Sciatic nerve (tissue), 2 donors: ENCODE measurements around the gene COL11A2. TPM values are rescaled to one million over a fixed set of nuclear protein-coding genes. Genes with fewer than 3 reads are reported as not detected.

Source experiments
- ATAC-seq: fragments of 200-7000 bp; cut with Tn5 transposase; one replicate; pipeline ENCODE4 v1.9.1; 2020; ENCODE audit warnings: mild to moderate bottlenecking, moderate library complexity
- DNase-seq: peaks from one replicate; pipeline ENCODE4 v3.0.0-alpha.2; 2020; ENCODE audit warnings: low spot score
- intact Hi-C: fragments of 100-400 bp; cut with DNase I; formaldehyde crosslinking; loops from one replicate; pipeline ENCODE4 v1.14.2; 2022
- total RNA-seq: library from RNA; stranded (reverse); fragmentation: NEBNext Ultra II Directional; extraction: Animal tissue kit (Norgen Biotek cat#: 25700); gene quantifications from one replicate; pipeline ENCODE4 v1.2.1, GENCODE V29; 2021
- donor health status: DM: no; HTN: no; CAD: no.
- donor health status: DM: no; HTN: no; CAD: no.

The COL11A2 gene
- total RNA-seq, 1 donor from 2014 or later = 5.6 TPM

DNA sequence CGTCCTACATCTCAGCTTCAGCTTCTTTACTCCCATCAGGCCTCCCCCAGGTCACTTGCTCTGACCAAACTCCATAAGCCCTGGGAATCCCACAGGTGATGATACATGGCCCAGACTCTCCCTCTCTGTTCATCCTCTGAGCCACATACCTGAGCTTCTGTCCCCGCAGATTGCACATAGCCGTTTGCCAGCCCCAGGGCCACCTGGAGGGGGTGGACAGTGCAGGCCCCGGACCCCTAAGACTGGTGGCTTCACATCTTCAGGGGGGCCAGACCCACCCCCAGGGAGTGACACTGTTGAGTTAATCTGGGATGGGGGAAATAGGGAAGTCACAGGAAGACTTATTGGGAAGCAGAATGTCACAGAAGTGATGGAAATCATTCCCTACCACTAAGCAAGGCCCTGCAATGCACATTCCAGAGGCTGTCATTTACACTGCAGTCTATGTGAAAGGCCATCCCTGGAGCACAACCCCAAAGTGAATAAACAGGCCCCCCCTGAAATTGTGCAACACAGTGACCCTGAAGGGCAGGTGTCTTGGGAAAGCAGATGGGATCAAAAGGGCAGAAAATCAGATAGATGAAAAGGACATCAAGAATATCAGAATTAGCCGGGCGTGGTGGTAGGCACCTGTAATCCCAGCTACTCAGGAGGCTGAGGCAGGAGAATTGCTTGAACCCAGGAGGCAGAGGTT, 6.0 kb upstream of the COL11A2 start:
- no peak for DNase-seq
- intact Hi-C loops = loop anchor here (5.0 kb wide), 1 partner anchor 36 kb away; no protein-coding TSS in a partner anchor
- no peak for ATAC-seq

- intact Hi-C loops = loop anchor here (5.0 kb wide), 1 partner anchor 35 kb away; no protein-coding TSS in a partner anchor
- DNase-seq = no peak
Measured at GRCh38 chr6:33197431-33198048, 5.3 kb upstream of the COL11A2 start.

GRCh38 chr6:33195304-33196165, 3.3 kb upstream of the COL11A2 start:
- intact Hi-C loops = loop anchor here (5.0 kb wide), 1 partner anchor 33 kb away; no protein-coding TSS in a partner anchor

More at GRCh38 chr6:33197431-33198048, 5.3 kb upstream of the COL11A2 start:
- peak; percentile 5 for ATAC-seq

DNA sequence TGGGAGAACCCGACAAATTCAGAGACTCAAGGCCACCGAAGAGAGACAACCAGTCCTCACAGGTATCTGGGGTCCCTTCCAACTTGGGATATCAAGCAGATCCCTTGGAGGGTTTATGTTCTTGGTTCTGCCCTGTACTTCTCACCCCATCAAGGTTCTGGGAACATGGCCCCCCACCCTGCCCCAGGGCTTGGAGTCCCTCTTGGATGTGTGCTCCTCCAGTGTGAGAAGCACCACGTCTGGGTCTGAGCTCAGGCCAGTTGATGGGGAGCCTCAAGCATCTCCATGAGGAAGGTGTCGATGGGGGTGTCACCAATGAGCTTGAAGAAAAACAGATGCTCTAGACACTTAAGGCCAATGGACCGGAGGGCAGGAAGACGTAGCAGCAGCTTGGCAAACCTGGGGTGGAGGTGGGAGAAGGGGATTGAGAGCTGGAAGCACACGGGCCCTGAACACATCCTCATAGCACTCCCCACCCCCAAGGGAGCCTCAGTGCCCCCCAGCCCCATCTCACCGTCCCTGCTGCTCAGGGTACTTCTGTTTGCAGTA, 2.2 kb upstream of the COL11A2 start:
- no peak for DNase-seq
- no peak for ATAC-seq
- intact Hi-C loops = no loop called here

More at GRCh38 chr6:33195304-33196165, 3.3 kb upstream of the COL11A2 start:
- no peak for DNase-seq
- no peak for ATAC-seq

GRCh38 chr6:33193619-33194018, 1.4 kb upstream of the COL11A2 start:
- intact Hi-C loops = no loop called here
- ATAC-seq (peak; percentile 4), DNase-seq (no peak)

- DNase-seq = peak; percentile 77
- intact Hi-C loops = no loop called here
- ATAC-seq = peak; percentile 50
Measured at GRCh38 chr6:33192671-33193602, 670 bp upstream of the COL11A2 start.

- intact Hi-C loops = no loop called here
- DNase-seq (no peak), ATAC-seq (no peak)
Measured at GRCh38 chr6:33191383-33192104, 723 bp downstream of the COL11A2 start.

- intact Hi-C loops = no loop called here
- no peak for DNase-seq
- ATAC-seq = no peak
Measured at GRCh38 chr6:33190504-33191107, 1.7 kb downstream of the COL11A2 start.

GRCh38 chr6:33189625-33190448, 2.4 kb downstream of the COL11A2 start:
- intact Hi-C loops = no loop called here
- no peak for DNase-seq
- ATAC-seq = no peak

DNA sequence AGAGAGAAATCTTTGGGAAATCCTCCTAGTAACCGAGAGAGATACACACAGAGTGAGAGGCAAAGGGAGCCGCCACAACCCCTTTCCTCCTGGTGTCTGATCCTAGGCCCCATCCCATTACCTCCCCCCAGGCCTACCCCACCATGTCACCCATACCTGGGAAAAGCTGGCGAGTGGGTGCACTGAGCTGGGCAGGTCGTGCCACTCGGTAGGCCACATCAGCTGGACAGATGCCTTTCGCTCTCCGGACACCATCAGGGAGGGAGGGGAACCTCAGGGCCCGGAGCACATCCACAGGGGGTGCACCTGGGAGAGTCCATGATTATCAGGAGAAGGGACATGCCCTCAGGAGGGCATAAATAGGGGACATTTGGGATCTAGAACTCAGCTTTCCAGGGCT, 3.1 kb downstream of the COL11A2 start:
- no peak for DNase-seq

GRCh38 chr6:33187809-33188208, 4.5 kb downstream of the COL11A2 start:
- ATAC-seq (no peak), DNase-seq (no peak)
- intact Hi-C loops = no loop called here

More for the DNA sequence above, 3.1 kb downstream of the COL11A2 start:
- intact Hi-C loops = no loop called here
- no peak for ATAC-seq

DNA sequence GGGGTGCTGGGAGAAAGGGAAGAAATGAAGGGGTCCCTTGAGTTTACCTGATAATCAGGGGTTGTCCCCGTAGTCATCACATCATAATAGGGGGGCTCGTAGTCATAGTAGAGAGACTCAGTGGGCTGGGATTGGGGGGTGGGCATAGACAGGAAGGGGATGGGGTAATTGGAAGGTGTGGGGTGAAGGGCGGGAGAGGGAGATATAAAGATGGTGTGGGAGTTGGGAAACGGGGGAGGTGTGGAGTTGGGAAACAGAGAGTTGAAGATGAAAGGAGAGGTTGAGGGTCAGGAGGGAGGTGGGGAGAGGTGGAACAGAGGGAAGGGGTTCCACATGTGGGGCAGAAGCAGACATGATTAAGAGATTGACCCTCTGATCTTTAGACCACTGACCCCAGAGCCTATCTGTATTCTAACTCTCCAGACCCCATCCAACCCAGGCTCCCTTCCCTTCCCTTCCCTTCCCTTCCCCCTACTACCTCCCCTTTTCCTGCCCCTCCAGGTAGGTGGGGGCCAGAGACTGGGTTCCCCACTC, 6.5 kb downstream of the COL11A2 start:
- DNase-seq = no peak
- no peak for ATAC-seq
- intact Hi-C loops = no loop called here

DNA sequence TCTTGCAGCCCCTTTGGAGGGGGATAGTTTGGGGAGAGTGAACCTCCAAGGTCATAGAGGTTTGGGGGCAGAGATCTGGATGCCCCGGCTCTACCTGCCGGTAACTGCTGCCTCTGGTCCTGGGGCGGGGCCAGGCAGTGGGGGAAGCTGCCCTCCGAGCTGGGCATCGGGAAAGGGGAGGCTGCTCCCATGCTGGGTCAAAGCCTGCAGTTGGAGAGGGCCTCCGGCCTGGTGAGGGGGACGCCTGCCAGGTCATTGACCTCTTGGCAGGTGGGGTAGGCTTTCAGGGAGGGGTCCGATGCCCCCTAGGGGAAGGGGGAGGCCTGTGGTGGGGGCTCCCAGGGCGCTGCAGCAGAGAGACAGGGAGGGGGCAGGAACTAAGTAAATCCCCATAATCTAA, 7.1 kb downstream of the COL11A2 start:
- intact Hi-C loops = no loop called here
- ATAC-seq (no peak), DNase-seq (no peak)

DNA sequence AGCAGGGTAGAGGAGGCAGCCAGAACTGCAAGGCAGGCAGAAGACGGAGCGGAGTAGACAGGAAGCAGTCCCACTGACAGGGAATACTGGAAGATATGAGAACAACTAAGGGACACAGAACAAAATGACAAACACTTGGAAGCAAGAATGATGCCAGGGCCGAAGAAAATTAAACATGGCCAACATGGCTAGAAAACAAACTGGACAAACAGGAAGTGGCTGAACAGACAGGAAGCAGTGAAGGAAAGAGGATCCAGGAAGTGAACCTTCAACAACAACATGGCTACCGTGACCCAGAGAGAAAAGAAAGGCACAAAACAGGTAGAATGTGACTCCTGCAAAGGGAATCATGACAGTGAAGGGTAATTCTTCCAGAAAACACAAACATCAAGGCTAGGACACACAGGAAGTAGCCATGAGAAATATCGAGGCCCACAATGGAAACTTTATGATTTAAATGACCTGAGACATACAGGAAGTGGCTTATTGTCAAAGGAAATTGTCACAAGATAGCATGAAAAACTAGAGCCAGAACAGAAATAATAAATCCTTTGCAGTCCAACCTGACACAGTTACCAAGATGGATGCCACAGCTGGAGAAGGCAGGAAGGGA, 9.1 kb downstream of the COL11A2 start:
- ATAC-seq = no peak
- intact Hi-C loops = no loop called here
- DNase-seq = no peak

GRCh38 chr6:33181141-33181540, 11.1 kb downstream of the COL11A2 start:
- ATAC-seq = no peak
- intact Hi-C loops = no loop called here
- no peak for DNase-seq
